DMS153 treated with DMSO at 0.1 percent for 48 hours (cell line): Measurements from ENCODE around the gene GALM.
A peak's percentile ranks its signal among the peaks of the same experiment; 100 is the strongest.
"Not testable (repeated sequence)": the region's sequence is repeated elsewhere in the genome, so short reads cannot be mapped to it uniquely, and the experiment has no call there.

Experiments
- DNase-seq: peaks from one replicate; lab custom pipeline; 2025; ENCODE audit not compliant: unreplicated experiment; lab: John Stamatoyannopoulos, UW

The GALM gene

DNA sequence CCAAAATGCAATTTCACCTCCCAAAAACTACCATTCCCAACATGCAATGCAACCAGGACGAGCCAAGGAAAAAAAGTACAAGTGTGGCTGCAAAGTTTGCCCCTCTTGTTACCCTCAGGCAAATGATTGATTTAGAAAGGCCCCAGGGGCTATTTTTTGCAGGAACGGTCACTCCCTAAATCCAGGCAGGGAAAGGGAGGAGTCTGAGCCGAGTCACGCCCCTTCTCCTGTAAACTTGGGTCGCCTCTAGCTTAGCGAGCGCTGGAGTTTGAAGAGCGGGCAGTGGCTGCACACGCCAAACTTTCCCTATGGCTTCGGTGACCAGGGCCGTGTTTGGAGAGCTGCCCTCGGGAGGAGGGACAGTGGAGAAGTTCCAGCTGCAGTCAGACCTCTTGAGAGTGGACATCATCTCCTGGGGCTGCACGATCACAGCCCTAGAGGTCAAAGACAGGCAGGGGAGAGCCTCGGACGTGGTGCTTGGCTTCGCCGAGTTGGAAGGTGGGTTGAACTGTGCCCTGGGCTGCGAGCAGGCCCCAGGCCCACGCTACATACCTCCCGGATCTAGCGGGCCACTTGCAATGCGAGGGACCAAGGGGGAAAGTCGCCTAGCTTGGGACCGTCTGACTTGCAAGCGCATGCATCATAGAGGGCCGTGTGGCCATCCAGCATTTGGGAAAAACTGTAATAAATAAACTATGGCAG lies at the start of gene GALM:
Gene GALM, plus strand, starts transcription at position 261 of the 702 bp plus-strand sequence. Its CDS starts 48 bp downstream, at position 309.
- peak; percentile 47 for DNase-seq

DNA sequence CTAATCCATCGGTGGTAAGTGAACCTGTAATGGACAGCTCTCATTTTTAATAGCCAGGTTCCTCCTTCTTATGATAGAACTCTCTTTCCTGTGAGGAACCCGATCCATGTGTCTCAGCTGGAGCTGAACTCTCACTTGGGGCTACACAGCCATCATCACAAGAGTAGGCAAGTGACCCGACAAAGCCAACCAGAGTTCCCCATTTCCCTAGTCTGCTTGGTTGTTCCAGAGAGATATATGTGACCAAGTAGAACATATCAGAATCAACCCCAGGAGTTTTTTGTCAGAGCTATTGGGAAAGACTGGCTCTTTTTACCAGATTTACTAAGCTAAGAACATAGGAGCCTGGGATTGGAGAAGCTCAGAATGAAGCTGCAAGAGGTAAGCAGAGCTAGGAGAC lies 48.6 kb upstream of the GALM start:
- no peak for DNase-seq

DNA sequence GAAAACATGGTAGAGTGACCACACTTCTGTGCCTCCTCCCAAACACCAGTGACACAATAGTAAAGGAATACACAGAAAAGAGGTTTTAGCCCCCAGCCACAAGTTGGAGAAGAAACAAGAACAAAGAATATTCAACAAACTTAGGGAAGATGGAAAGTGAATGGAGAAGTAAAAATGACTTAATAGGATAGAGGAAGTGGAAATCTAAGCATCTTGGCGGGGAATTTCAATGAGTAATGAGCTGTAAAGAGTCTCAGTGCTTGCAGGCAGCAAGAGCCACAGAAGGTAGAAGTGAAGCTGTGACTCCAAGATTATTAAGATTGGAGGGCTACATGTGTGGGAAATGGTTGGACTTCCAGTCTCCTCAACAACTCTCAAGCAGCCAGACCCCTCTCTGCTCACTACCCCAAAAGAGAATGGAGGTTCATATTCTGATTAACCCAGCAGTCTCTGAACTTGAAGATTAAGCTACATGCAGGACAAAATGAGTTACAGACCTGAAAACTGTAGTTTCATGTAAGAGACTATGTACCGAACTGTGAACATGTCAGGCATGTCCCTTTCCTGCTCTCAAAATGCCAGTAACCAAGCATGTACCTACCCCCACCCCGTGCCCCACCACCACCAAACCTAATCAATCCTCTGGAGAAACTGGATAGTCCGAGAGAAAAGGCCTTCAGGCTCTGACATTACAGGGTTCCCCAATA lies 46.3 kb upstream of the GALM start:
- no peak for DNase-seq

DNA sequence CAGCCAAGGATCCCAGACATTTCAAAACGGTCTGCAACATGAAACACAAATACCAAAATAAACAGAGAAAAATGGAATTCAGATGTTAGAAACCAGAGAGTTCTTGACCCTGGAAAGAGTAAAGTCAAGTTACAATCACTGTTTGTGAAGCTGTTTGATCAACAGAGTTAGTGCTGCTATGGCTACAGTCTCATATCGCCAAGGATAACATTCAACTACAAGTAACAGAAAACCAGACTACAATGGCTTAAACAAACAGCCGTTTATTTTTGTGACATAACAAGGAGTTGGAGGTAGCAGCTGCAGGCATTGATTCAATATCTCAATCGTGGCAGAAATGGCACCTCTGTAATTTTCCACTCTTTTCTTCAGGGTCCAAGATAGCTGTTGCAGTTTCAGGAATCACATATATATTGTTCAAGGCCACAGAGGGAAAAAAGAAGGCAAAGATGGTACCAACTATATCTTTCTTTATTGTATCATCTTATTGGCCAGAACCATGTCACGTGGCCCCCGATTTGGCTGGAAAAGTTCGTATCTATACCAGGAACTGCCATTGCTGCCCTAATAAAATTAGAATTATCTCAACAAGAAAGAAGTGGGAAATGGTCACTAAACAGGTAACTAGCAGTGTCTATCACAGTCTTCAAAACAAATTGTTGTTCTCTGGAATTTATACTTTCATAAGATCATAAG lies 45.5 kb upstream of the GALM start:
- peak; percentile 68 for DNase-seq

DNA sequence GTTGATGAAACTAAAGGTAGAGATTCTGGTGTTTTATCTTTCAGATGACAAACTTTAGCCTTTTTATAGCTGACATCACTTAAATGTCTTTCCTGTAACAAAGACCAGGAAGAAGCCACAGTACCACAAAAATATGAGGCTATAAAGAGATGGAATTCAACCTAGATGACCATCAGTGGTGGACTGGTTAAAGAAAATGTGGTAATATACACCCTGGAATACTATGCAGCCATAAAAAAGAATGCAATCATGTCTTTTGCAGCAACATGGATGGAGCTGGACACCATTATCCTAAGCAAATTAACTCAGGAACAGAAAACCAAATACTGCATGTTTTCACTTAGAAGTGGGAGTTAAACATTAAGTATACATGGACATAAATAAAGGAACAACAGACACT lies 44.9 kb upstream of the GALM start:
- no peak for DNase-seq

DNA sequence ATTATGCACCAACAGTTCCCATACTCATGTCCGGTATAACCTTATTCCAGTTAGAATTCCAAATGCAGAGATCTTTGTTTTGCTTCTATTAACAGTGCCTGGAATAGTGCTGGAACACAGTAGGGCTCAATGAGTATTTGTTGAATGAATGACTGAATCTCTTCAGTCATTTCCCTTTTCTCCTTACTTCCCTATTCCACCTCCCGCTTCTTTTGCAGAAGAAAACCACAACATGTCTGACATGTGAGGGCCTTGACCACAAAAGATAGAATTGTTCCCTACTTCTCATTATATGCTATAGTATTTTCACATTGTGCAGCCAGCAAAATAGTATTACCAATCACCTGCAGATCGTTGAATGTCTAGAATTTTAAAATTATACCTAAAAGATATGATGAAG lies 43.7 kb upstream of the GALM start:
- DNase-seq: no peak

DNA sequence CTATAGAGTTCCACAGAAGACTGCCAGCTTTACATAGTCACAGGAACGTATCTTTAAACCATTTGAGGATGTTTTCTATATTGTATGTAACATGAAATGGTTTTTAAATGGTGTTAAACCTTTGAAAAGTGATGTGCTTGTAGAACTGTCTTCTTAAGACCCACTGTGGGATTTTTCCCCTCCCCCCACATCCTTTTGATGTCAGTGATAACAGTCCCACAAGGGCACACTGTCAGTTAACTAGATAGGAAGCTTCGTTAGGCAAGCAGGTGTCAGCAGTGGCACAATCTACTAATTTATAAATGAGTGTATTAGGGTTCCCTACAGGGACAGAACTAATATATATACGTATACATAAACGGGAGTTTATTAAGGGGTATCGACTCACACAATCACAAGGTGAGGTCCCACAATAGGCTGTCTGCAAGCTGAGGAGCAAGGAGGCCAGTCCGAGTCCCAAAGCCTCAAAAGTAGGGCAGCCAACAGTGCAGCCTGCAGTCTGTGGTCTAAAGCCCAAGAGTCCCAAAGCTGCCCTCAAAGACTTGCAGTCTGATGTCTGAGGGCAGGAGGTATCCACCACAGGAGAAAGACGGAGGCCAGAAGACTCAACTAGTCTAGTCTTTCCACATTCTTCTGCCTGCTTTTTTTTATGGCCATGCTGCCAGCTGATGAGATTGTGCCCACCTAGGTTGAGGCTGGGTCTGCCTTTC lies 39.4 kb upstream of the GALM start:
- DNase-seq: no peak

DNA sequence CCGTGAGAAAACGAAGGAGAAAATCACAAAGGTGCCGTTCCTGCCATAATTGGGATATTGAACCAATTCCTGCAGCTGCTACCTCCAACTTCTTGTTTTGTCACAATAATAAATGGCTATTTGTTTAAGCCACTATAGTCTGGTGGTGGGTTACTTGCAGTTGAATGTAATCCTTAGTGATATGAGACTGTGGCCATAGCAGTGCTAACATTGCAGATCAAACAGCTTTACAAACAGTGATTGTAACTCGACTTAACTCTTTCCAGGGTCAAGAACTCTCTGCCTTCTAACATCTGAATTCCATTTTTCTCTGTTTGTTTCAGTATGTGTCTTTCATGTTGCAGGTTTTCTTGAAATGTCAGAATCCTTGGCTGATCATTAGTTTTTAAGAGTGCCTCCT lies 38.5 kb upstream of the GALM start:
- DNase-seq: no peak

DNA sequence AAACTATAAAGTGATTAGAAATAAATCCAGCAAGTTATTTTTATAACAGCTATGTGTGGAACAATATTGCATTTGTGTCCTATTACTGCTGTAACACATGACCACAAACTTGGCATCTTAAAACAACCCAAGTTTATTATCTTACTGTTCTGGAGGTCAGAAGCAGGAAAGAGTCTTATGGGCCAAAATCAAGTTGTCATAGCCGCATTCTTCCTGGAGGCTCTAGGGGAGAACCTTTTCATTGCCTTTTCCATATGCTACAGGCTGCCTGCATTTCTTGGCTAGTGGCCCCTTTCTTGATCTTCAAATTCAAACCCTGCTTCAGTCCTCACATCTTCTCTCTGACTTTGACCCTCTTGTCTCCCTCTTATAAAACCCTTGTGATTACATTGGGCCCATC lies 36.2 kb upstream of the GALM start:
- DNase-seq: no peak

DNA sequence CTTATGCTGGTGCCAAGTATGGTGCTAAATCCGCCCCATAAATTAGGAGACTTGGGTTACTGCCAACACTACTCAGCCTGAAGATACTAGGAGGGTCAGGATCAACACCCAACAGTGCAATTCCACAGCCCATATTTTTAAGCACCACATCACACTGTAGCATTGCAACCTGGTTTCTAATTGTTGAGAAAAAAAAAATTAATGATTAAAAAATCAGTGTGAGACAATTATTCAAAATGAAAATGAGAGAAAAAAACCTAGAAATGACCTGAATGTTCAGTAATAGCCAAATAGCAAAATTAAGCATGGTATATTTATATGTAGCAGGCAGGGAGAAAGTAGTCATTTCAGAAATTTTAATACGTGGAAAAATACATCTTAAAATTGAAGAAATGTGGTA lies 33.9 kb upstream of the GALM start:
- DNase-seq: no peak

DNA sequence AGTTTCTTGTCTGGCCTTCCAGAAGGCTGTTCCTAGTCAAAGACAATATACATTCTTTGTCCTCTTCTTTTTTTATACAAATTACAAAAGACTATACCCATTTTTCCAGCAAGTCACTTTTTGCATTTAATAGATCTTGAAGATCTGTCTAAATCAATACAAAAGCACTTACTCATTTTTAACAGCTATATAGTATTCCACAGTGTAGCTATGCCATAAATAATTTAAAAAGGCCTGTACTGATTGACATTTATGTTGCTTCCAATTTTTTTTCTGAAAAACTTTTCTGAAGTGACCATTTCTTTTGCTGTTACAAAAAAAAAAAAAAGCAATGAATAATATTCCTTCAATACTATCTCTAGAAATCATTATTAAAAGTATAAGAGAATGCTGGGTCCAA lies 32.9 kb upstream of the GALM start:
- DNase-seq: no peak

DNA sequence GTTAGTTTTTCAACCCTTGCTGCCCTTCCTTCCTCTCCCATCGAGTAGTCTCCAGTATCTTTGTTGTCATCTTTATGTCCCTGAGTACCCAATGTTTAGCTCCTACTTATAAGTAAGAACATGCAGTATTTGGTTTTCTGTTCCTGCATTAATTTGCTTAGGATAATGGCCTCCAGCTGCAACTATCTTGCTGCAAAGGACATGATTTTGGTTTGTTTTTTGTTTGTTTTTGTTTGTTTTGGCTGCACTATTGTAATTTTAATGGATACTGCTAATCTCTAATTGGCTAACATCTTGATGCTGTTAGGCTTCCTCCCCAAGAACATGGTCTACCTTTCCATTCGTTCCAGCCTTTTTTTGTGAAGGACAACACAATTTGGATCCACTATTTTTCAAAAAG lies 32.0 kb upstream of the GALM start:
- no peak for DNase-seq

DNA sequence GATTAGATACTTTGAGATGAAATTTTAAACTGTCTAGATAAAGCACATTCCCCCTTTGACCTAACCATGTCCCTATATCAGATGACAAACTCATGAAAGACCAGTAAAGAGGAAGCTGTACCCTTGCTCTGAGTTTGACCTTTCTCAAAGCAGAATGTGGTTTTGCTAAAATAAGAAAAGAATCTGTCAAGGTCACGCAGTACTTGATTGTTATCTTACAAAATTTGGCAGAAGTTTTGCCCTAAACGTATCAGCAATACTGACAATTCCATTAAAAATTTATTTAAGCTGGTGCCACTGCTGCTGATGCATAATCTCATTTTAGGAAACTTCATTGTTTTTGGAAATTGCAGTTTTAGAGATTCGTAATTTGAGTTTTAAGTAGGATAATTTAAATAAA lies 31.2 kb upstream of the GALM start:
- DNase-seq: no peak

DNA sequence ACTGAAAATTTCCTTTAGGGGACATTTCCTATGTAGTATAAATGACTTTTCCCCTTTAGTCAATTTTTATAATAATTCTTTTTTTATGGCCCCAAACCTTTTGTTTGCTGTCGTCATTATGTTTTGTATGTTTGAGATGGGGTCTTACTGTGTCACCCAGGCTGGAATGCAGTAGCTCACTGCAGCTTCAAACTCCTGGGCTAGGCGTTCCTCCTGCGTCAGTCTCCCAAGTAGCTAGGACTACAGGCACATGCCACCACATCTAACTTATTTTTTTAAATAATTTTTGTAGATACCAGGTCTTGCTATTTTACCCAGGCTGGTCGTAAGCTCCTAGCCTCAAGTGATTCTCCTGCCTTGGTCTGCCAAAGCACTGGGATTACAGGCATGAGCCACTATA lies 30.8 kb upstream of the GALM start:
- no peak for DNase-seq

DNA sequence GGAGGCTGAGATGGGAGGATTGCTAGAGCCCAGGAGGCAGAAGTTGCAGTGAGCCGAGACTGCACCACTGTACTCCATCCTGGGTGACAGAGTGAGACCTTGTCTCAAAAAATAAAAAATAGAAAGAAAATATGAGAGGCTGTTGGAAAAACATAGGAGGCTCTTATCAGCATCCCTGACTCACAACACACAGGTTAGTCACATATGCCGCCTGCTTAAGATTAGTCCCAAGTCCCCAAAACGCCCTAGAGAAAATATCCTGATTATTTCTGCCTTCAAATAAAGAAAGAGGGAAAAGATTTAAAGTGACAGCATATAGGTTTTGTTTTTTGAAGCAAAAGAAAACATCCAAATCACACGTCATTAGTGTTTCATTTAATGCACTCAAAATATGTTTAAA lies 29.8 kb upstream of the GALM start:
- no peak for DNase-seq

DNA sequence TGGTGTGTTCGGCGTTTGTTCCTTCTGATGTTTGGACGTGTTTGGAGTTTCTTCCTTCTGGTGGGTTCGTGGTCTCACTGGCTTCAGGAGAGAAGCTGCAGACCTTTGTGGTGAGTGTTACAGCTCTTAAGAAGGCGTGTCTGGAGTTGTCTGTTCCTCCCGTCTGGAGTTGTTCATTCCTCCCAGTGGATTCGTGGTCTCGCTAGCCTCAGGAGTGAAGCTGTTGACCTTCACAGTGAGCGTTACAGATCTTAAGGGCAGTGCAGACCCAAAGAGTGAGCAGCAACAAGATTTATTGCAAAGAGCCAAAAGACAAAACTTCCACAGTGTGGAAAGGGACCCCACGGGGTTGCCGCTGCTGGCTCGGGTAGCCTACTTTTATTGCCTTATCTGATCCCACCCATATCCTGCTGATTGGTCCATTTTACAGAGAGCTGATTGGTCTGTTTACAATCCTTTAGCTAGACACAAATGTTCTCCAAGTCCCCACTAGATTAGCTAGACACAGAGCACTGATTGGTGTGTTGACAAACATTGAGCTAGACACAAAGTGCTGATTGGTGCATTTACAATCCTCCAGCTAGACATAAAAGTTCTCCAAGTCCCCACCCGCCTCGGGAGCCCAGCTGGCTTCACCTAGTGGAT lies 23.4 kb upstream of the GALM start:
- not testable (repeated sequence) for DNase-seq

DNA sequence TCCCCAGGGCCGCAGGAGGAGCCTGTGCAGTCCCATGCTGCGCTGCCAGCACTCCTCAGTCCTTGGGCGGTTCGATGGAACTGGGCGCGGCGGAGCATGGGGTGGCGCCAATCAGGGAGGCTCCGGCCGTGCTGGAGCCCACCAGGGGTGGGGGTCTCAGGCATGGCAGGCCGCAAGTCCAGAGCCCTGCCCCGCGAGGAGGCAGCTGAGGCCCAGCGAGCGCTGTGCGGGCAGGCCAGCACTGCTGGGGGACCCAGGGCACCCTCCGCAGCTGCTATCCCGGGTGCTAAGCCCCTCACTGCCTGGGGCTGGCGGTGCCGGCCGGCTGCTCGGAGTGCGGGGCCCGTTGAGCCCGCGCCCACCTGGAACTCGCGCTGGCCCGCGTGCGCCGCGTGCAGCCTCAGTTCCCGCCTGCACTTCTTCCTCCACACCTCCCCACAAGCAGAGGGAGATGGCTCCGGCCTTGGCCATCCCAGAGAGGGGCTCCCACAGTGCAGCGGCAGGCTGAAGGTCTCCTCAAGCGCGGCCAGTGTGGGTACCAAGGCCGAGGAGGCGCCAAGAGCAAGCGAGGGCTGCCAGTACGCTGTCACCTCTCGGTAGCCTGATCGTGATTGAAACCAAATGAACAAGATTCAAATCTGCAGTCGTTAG lies 22.8 kb upstream of the GALM start:
- DNase-seq: no peak

DNA sequence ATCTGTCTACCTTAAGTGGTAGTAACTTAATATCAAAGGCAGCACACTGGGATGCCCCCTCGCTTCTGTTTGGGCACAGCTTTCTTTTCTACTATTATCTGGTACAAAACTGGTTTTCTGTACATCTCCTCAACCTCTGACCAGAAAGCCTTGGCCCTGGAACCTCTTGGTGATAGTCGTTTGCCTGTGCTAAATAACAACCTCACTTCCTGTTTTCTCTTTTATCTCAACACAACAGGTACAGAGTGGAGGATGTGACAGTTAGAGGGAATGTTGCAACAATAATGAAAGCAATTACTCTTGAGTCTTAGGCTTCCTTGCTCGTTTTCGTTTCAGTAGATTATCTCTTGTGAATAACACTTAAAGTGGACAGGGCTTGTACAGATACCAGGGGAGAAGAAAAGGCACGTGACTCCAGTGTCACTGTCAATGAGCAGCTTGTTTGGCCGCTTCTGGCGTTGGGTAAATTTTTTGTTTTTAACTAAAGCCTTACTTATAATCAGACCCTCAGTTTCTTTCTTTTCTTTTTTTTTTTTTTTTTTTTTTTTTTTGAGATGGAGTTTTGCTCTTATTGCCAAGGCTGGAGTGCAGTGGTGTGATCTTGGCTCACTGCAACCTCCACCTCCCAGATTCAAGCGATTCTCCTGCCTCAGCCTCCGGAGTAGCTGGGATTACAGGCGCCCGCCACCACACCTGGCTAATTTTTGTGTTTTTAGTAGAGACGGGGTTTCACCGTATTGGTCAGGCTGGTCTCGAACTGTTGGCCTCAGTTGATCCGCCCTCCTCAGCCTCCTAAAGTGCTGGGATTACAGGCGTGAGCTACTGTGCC lies 22.0 kb upstream of the GALM start:
- DNase-seq: not testable (repeated sequence)

DNA sequence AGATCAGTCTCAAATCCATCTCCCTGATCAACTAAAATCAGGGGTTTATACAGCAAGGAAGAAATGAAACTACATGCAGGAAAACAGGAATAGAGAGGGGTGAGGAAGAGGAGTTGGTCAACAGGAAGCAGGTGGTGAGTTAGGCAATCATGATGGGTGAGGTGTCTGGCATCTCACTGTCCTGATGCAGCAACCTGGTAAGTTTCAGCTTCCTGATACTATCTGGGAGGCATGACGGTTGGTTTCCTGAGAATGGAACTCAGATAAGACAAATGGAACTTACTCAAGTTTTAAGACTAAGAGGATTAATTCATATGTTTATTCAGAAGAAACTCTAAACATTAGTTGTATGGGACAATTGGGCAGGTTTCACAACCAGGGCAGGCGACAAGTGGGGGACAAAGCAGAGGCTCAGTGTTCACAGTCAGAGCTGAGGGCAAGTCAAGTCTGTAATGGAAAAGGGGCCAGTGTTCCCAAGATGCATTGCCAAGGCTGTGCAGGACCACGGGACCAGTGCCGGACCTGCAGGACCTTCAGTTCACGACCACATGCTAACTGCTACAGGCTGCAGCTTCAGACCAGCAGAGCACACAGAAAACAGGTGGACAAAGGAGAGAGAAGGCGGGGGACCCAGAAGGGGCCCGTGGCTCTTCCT lies 17.7 kb upstream of the GALM start:
- no peak for DNase-seq
